ENCODE data around the gene NCOR1. TPM values are rescaled to one million over a fixed set of nuclear protein-coding genes. Genes with fewer than 3 reads are reported as not detected.
A peak's percentile ranks its signal among the peaks of the same experiment; 100 is the strongest.

Gene NCOR1
- total and polyA plus RNA-seq, 2 of the 13 experiments (the other 11 are each of a cell fraction or from before 2014, with no cell fraction given) = 57.0 to 71.7 TPM

DNA sequence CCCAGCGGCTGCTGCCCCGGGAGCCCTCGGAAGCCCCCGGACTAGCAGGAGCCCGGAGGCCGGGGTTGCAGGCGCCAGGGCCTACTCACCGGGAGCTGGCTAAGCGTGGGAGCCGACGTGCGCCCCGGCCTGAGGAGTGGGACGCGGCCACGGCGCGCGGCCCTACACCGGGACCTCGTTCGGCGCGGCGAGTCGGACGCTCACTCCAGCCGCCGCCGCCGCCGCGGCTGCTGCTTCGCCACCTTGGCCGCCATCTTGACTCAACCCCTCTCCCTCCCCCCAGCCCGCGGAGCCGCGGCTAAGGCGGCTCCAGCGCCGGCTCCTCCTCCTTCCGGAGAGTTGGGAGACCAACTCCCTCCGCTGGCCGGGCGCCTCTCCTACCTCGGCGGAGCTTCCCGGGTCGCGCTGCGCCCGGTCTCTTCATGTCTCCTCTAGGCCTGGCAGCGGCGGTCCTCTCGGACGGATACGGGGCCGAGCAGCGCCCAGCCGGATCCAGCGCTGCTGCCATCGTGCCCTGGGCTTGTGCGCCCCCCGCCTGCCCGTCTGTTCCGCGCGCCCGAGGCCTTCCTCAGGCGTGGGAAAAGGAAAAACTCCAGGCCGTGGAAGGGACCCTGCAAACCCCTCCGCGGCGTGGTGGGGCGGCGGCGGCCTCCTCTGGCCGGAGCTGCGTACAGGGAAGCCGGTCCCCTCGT, at the start of gene NCOR1 (continued):
- TF ChIP-seq ZNF276 (CRISPR knock-in tag; IDR thresholded peaks at IDR 0.05; ENCODE audit: low read depth) = no peak
- peak; percentile 70; the same call in 1 of the 2 replicates for TF ChIP-seq PRDM10 (CRISPR knock-in tag; IDR thresholded peaks at IDR 0.05; ENCODE audit: low read depth)
- TF ChIP-seq EP300 (IDR thresholded peaks at IDR 0.05; ENCODE audit: low read depth in 2 of 2, low read length in 2 of 2) = 0 out of 4 replicates have a peak, but pooled peaks of 1 of the 2 experiments have one; percentile 10
- TF ChIP-seq EP300 (CRISPR knock-in tag; IDR thresholded peaks at IDR 0.05; ENCODE audit: borderline replicate concordance) = peak; percentile 25; the same call in 1 of the 2 replicates
- TF ChIP-seq ZNF260 (CRISPR knock-in tag; IDR thresholded peaks at IDR 0.05; ENCODE audit: borderline replicate concordance, low read depth) = no peak
- TF ChIP-seq ZNF589 (CRISPR knock-in tag; conservative IDR thresholded peaks at IDR 0.05) = no peak
- TF ChIP-seq ZNF816 (CRISPR knock-in tag; IDR thresholded peaks at IDR 0.05; ENCODE audit: borderline replicate concordance) = no peak
- no peak; the same call in 1 of the 2 replicates for TF ChIP-seq NCOR1 (IDR thresholded peaks at IDR 0.05; ENCODE audit: borderline replicate concordance, low read length)
- TF ChIP-seq STAG1 (CRISPR knock-in tag; IDR thresholded peaks at IDR 0.05) = no peak; the same call in 1 of the 2 replicates
- TF ChIP-seq, protein P1, sequence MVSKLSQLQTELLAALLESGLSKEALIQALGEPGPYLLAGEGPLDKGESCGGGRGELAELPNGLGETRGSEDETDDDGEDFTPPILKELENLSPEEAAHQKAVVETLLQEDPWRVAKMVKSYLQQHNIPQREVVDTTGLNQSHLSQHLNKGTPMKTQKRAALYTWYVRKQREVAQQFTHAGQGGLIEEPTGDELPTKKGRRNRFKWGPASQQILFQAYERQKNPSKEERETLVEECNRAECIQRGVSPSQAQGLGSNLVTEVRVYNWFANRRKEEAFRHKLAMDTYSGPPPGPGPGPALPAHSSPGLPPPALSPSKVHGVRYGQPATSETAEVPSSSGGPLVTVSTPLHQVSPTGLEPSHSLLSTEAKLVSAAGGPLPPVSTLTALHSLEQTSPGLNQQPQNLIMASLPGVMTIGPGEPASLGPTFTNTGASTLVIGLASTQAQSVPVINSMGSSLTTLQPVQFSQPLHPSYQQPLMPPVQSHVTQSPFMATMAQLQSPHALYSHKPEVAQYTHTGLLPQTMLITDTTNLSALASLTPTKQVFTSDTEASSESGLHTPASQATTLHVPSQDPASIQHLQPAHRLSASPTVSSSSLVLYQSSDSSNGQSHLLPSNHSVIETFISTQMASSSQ (IDR thresholded peaks at IDR 0.05; ENCODE audit: low read depth) = no peak
- TF ChIP-seq, protein P1 (CRISPR knock-in tag; IDR thresholded peaks at IDR 0.05; ENCODE audit: borderline replicate concordance) = peak; percentile 36; the same call in 1 of the 2 replicates
- peak; percentile 91 for TF ChIP-seq ZNF776 (CRISPR knock-in tag; IDR thresholded peaks at IDR 0.05)
- 0 out of 2 replicates have a peak, but pooled peaks have one; percentile 1 for TF ChIP-seq ZNF780A (CRISPR knock-in tag; IDR thresholded peaks at IDR 0.05)
- TF ChIP-seq ZBTB25 (CRISPR knock-in tag; IDR thresholded peaks at IDR 0.05) = peak; percentile 78; the same call in 1 of the 2 replicates
- TF ChIP-seq HMG20A (CRISPR knock-in tag; IDR thresholded peaks at IDR 0.05; ENCODE audit: borderline replicate concordance) = no peak
- 0 out of 2 replicates have a peak, but pooled peaks have one; percentile 32 for TF ChIP-seq NFKBIZ (CRISPR knock-in tag; IDR thresholded peaks at IDR 0.05)
- peak; percentile 68; the same call in 1 of the 2 replicates for TF ChIP-seq ZNF335 (CRISPR knock-in tag; IDR thresholded peaks at IDR 0.05)
- TF ChIP-seq IRF2 (CRISPR knock-in tag; IDR thresholded peaks at IDR 0.05) = peak; percentile 83
